Inflammatory macrophage treated with lipopolysaccharide for 1 hour (primary cell): Measurements from ENCODE around the gene BCAS3.
"Not testable (repeated sequence)": the region's sequence is repeated elsewhere in the genome, so short reads cannot be mapped to it uniquely, and the experiment has no call there.

Experiments used
- DNase-seq, 2 donors: peaks; one replicate each; pipeline ENCODE4 v3.0.0-alpha.2; 2020 to 2022

Gene BCAS3

DNA sequence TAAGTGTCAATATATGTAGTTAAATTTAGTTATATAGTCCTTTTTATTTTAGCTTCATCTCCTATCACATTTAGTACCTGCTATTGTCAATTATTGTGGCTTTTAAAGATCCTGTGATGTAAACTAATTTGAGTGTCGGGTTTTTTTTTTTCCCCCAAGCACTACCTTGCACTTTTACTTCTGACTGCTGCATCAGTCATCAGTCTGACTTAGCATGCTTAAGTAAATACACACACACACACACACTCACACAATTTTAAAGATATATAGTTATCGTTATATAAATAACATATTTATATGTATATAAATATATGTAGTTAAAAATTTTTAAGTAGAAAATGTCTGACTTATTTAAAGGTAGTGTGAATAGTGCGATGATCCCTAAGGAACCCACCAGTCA, 127.2 kb downstream of the BCAS3 start:
- no peak for DNase-seq

DNA sequence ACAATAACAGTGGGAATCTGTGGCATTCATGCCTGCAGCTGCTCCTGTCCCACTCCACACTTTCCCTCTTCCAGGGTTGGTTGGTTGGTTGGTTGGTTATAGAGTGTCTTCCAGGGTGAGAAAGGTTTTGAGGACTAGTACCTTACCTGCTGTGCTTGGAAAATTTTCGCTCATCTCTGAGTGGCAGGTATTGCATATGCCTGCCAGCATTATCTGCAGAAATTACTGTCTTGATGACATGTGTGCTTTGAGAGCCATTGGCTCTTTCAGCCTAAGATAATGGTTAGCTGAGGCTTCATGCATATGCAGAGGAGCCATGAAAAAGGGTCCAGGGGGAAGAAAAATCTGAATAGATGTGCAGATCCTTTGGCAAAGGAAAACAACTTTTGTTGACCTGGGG, 131.8 kb downstream of the BCAS3 start:
- no peak for DNase-seq

DNA sequence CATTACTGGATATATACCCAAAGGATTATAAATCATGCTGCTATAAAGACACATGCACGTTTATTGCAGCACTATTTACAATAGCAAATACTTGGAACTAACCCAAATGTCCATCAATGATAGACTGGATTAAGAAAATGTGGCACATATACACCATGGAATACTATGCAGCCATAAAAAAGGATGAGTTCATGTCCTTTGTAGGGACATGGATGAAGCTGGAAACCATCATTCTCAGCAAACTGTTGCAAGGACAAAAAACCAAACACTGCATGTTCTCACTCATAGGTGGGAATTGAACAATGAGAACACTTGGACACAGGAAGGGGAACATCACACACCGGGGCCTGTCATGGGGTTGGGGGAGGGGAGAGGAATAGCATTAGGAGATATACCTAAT, 137.3 kb downstream of the BCAS3 start:
- DNase-seq = not testable (repeated sequence)

GRCh38 chr17:60817192-60817591, 139.5 kb downstream of the BCAS3 start:
- peak; percentile 7 to 11 for DNase-seq

- DNase-seq = no peak
These were observed 141.9 kb downstream of the BCAS3 start for GRCh38 chr17:60819447-60820130.

DNA sequence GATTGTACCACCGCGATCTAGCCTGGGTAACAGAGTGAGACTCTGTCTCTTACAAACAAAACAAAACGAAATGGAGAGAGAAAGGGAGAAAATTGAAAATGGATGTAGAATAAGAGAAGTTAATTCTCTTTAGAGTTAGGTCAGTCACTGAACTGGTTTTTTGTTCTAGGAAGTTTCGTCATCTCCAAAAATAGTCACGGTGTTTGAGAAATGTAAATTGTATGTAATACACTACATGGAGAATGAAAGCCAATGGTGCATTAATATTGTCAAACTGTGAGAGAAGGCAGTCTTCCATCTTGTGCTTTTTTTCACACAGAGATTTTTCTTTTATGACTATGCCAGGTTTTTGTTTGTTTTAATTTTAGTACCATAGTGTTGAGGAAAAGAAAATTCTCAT, 145.9 kb downstream of the BCAS3 start:
- DNase-seq = peak; percentile 55

DNA sequence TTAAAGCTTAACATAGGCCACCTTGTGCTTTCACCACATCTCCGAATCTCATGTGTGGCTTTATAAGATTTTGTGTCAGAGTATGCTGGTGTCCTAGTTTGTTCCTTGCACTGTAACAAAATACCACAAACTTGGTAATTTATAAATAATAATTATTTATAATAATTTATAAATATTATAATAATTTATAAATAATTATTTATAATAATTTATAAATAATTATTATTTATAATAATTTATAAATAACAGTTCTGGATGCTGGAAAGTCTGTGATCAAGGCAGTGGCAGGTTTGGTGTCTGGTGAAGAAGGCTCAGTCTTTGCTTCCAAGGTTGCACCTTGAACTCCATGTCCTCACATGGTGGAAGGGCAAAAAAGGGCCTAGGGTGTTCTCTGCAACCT, 147.7 kb downstream of the BCAS3 start:
- DNase-seq = no peak

- DNase-seq = no peak
These were observed 150.3 kb downstream of the BCAS3 start for GRCh38 chr17:60827943-60828342.

- DNase-seq = peak; percentile 59 to 75
These were observed 154.5 kb downstream of the BCAS3 start for GRCh38 chr17:60832151-60832585.

- peak; percentile 35 to 55 for DNase-seq
These were observed 155.0 kb downstream of the BCAS3 start for GRCh38 chr17:60832631-60833030.

- DNase-seq = no peak
These were observed 162.8 kb downstream of the BCAS3 start for GRCh38 chr17:60840456-60840855.

DNA sequence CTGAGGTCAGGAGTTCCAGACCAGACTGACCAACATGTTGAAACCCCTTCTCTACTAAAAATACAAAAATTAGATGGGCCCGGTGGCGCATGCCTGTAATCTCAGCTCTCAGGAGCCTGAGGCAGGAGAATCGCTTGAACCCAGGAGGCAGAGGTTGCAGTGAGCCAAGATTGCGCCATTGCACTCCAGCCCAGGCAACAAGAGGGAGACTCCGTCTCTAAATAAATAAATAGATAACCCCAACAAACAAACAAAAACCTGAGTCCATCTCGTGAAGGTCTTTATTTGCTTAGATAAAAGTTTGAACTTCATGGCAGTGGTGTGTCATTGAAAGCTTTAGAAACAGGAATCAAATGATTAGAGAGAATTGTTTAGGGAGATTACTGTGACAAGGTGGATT, 167.4 kb downstream of the BCAS3 start:
- no peak for DNase-seq

- peak; percentile 35 to 49 for DNase-seq
These were observed 168.5 kb downstream of the BCAS3 start for GRCh38 chr17:60846175-60846574.

DNA sequence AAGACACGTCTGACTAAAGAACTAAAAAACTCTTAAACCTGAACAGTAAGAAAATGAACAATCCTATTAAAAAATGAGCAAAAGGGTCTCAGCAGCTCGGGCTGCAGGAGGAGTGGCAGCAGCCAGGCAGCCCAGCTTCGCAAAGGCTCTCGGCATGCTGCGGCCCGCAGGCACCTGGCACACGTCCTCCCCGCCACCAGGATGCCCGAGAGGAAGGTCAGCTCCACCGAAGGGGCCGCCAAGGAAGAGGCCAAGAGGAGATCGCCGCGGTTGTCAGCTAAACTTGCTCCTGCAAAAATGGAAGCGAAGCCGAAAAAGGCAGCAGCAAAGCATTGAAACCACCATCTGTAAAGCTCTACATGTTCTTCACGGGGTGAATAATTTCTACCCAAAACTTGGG, 173.5 kb downstream of the BCAS3 start:
- no peak for DNase-seq

DNA sequence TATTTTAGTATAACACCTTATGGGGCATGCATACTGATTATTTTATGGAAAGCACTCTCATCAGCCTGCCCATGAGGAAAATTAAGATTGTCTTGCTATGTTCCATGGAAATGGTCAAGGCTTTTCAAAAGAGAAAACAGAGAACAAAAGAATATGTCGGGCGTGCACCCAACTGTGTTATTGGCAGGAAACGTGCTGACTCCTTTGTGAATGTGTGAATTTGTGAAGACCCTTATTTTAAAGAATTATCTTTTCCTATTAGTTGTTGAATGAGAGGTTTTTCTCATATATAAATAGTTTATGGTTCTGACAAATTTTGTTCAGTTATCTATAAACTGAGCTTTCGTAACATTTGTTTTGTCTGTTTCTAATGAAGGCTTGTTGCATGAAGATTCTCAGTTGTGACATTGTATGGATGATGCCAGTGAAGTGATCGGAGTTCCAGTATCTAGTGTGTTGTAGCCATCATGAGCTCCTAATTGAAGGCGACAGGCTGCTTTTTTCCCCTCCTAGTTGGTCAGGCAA, 180.0 kb downstream of the BCAS3 start:
- DNase-seq = no peak

DNA sequence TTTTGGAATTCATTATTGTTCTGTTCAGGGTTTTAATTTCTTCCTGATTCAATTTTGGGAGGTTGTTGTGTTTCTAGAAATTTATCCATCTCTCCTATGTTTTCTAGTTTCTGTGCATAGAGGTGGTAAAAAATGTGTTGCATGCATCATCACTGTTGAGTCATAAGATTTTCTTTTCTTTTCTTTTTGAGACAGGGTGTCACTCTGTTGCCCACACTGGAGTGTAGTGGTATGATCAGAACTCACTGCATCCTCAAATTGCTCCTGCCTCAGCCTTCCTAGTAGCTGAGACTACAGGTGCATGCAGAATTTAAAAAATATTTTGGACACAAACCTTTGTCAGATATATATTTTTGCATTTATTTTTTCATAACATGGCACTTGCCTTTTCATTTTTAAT, 184.8 kb downstream of the BCAS3 start:
- no peak for DNase-seq

DNA sequence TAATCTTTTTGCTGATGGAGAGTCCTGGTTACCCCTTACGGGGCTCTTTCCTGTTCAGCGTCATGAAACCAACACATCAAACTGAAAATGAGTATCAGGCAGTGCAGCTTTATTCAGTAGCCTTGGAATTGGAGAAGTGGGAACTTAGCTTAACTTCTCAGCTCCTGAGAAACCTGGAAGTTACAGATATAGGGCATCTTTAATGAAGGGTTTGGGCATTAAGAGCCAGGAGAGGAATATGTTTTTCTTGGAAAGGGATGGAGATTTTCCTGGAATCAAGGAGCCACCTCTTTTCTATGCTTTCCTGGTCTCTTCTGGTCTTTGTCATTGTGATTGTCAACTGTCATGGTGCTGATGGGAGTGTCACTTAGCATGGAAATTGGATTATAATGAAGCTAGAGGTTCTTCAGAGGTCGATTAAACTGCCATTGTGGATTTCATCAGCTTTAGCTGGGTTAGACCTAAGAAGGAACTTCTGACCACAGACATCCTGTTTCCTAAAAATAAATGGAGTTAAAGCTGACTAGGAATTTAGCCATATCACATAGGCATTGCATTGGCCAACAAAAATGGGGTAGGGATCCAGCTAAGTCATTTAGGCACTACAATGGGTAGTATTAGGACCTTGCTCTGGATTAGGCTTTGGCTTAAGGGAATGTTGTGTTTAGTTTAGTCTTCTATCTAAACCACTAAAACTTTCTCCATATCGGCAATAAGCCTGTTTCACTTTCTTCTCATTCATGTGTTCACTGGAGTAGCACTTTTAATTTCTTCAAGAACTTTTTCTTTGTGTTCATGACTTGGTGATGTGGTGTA, 186.4 kb downstream of the BCAS3 start:
- DNase-seq = peak; percentile 43 to 46

DNA sequence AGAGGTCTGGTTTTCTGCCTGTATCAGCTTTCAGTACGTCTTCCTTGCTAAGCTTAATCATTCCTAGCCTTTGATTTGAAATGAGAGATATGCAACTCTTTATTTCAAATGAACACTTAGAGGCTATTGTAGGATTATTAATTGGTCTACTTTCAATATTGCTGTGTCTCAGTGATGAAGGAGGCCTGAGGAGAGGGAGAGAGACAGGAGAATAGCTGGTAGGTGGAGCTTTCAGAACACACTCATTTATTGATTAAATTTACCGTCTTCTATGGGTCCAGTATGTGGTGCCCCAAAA, 187.0 kb downstream of the BCAS3 start:
- DNase-seq = no peak

DNA sequence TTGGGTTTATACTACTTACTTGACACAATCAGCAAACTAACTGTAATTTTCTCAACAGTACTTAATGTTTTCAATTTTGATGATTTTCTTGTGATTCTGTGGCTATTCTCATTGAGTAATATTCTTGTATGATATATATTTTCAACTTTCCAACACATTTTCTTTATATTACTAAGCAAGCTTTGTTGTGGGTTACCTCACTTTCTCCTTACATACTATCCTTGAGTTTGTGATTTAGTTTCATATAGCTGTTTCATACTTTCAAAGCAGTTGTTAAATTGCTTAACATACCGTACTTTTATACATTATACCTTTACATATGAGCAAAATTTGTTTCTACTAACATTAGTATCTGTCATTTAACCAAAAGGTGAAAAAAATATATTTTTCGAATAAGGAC, 197.1 kb downstream of the BCAS3 start:
- no peak for DNase-seq

DNA sequence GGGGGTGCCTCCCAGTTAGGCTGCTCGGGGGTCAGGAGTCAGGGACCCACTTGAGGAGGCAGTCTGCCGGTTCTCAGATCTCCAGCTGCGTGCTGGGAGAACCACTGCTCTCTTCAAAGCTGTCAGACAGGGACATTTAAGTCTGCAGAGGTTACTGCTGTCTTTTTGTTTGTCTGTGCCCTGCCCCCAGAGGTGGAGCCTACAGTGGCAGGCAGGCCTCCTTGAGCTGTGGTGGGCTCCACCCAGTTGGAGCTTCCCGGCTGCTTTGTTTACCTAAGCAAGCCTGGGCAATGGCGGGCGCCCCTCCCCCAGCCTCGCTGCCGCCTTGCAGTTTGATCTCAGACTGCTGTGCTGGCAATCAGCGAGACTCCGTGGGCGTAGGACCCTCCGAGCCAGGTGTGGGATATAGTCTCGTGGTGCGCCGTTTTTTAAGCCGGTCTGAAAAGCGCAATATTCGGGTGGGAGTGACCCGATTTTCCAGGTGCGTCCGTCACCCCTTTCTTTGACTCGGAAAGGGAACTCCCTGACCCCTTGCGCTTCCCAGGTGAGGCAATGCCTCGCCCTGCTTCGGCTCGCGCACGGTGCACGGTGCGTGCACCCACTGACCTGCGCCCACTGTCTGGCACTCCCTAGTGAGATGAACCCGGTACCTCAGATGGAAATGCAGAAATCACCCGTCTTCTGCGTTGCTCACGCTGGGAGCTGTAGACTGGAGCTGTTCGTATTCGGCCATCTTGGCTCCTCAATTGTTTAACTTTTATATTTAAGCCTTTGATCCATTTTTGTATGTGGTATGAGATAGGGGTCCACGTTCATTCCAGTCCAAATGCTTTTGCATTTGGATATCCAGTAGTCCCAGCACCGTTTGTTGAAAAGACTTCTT, 209.3 kb downstream of the BCAS3 start:
- DNase-seq = not testable (repeated sequence)

- DNase-seq = no peak
These were observed 210.0 kb downstream of the BCAS3 start for GRCh38 chr17:60887614-60888028.

DNA sequence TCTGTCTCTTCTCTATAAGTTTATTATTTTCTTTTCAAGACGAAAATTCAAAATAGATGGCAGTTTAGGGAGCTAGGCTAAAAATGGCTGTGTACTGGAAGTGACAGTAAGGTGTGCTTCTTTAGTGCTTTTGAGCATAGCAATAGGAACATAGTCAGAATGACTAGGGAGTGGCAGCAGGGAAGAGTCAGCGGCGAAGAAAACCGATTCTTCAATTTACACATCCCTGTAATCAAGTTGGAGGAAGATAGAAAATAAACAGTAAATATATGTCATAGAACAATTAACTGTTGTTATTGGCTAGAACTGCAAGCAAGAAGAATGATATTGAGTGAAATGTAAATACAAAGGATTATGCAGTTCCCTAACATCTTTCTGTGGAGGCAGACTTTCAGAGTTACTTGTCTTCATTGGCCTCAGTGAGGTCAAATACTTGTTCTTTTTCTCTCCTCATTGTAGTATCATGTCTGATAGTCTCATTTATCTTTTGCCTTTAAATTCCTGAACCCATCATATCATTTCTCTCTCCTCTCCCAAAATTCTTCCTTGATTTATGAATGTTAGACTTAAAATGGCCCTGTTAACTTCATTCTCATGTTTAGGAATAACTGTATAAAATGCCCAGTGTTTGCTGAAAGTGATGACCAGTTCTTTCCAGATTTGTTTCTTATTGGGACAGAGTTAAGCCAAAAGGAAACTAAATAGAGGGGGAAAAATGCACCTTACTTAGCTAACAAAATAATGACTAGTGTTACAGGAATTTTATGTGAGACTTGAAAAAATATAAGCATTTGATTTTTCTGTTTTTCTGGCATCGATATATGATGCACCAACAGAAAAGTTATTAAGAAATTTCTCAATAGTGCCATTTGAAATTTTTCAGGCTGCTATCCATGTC, 211.4 kb downstream of the BCAS3 start:
- DNase-seq = no peak
